LNCaP clone FGC (cell line): ENCODE results near the gene POLR2E.
A peak's percentile ranks its signal among the peaks of the same experiment; 100 is the strongest.

ENCODE experiments used
- DNase-seq: peaks from one replicate; pipeline ENCODE4 v3.0.0-alpha.2; 2011; ENCODE audit warnings: low read depth
- H3K4me3 ChIP-seq: 2 replicates; pipeline ENCODE4 v1.5.1; 2011; ENCODE audit warnings: mild to moderate bottlenecking, low read depth, low read length, control low read depth
- CTCF ChIP-seq: IDR thresholded peaks from 2 replicates; pipeline ENCODE4 v1.5.1; 2012; ENCODE audit warnings: mild to moderate bottlenecking; ENCODE audit not compliant: control insufficient read depth, insufficient read depth; ENCODE audit errors: extremely low read depth

The POLR2E gene

DNA sequence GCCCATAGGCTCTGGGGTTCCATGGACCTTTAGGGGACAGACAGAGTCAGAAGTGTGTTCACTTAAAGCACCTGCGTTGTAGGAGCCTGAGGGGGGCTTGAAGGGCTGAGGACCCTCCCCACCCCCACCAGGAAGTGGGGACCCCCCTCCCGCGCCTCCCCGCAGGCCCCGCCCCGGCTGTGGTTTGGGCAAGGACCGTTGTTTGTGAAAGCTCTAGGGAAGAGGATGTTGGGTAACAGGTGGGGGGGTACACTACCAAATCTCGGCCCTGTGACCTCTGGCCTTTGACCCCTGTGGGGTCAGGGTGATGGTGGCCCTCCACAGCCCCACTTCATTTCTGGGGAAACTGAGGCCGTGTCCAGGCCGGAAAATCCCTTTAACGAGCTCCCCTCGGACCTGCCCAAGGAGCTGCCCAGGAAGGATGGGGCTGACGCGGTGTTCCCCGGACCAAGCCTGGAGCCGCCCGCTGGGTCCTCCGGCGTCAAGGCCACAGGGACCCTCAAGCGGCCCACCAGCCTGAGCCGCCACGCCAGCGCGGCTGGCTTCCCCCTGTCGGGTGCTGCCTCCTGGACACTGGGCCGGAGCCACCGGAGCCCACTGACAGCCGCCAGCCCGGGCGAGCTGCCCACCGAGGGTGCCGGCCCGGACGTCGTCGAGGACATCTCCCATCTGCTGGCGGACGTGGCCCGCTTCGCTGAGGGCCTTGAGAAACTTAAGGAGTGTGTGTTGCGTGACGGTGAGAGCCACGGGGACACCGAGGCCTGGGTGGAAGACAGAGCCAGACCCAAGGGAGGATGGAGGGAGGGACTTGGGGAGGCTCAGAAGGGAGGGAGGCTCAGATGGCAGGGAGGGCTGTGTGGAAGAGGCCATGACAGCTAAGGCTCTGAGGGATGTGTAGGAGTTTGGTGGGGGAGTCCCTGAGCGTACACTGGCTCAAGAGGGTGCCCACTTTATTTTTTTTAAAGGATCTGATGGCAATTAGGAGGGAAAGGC, 26.9 kb downstream of the POLR2E start:
- no peak for TF ChIP-seq CTCF
- no peak overlapping the region for H3K4me3 ChIP-seq
- no peak for DNase-seq

DNA sequence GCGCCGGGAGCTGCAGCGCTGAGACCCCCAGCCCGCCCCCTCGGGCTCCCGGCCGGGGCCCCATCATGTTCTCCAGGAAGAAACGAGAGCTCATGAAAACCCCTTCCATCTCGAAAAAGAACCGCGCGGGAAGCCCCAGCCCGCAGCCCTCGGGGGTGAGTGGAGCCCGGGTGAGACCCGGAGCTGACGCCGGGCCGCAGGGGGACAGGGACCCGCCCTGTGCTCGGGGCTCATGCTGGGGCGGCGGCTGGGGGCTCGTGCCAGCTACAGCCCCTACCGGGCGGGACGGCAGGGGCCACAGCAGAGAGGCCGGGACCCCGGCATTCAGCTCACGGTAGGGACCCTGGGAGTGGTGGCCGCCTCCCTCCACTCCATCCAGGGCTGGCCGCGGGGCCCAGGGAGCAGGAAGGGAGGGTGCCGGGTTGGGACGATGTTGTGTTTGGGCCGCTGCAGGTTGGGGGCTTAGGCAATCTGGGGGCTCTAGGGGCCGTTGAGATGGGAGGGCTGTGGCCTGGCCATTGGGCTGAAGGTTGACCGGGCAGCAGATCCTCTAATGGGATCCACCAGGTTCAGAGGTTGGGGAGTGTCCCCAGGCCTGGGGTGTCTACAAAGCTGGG, 27.7 kb downstream of the POLR2E start:
- no peak for DNase-seq
- no peak overlapping the region for H3K4me3 ChIP-seq
- no peak for TF ChIP-seq CTCF

- no peak for DNase-seq
- no peak within 1 kb of the TSS for H3K4me3 ChIP-seq
- TF ChIP-seq CTCF, result no peak
Measured at GRCh38 chr19:1066748-1067340, 28.3 kb downstream of the POLR2E start, which contains the start of gene ARHGAP45. ARHGAP45 (plus strand) TSS chr19:1067167; CDS start chr19:1067406, 239 bp downstream.

GRCh38 chr19:1066251-1066747, 28.9 kb downstream of the POLR2E start:
- no peak for DNase-seq
- H3K4me3 ChIP-seq, result no peak overlapping the region
- TF ChIP-seq CTCF, result no peak

GRCh38 chr19:1065606-1066109, 29.5 kb downstream of the POLR2E start:
- peak; percentile 54 for DNase-seq
- no peak overlapping the region for H3K4me3 ChIP-seq
- TF ChIP-seq CTCF, result no peak

GRCh38 chr19:1064661-1065605, 30.2 kb downstream of the POLR2E start:
- H3K4me3 ChIP-seq, result no peak overlapping the region
- DNase-seq, result no peak
- TF ChIP-seq CTCF, result peak; percentile 32
